MM.1S (cell line): Measurements from ENCODE around the gene PMF1.

ENCODE experiments used
- EZH2phosphoT487 ChIP-seq: fragments of 300-600 bp; sonication (generic); IDR thresholded peaks from 2 replicates; pipeline ENCODE4 v1.6.1; 2018; ENCODE audit warnings: antibody characterized with exemption, low read length
- TF ChIP-seq, protein P1 (sequence below): fragments of 300-600 bp; sonication (generic); IDR thresholded peaks from 2 replicates; pipeline ENCODE4 v1.5.1; 2016; ENCODE audit warnings: antibody characterized with exemption, low read length, mixed read lengths

DNA sequence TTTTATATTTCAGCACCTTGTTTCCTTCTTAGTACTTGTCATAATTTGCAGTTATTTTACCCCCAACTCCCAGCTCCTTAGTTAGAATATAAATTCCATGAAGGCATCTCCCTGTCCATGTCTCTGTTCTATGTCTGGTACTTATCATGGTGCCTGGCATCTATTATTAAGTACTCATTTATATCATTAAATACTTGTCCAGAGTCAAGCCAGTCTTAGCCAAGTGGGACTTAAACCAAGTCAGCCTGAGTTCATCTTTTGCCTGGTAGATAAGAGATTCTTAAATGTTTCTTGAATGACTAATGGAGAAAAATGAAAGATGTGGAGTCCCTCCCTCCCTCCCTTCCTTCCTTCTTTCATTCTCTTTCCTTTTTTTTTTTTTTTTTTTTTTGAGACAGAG lies 9.5 kb upstream of the PMF1 start:
- TF ChIP-seq, protein P1, sequence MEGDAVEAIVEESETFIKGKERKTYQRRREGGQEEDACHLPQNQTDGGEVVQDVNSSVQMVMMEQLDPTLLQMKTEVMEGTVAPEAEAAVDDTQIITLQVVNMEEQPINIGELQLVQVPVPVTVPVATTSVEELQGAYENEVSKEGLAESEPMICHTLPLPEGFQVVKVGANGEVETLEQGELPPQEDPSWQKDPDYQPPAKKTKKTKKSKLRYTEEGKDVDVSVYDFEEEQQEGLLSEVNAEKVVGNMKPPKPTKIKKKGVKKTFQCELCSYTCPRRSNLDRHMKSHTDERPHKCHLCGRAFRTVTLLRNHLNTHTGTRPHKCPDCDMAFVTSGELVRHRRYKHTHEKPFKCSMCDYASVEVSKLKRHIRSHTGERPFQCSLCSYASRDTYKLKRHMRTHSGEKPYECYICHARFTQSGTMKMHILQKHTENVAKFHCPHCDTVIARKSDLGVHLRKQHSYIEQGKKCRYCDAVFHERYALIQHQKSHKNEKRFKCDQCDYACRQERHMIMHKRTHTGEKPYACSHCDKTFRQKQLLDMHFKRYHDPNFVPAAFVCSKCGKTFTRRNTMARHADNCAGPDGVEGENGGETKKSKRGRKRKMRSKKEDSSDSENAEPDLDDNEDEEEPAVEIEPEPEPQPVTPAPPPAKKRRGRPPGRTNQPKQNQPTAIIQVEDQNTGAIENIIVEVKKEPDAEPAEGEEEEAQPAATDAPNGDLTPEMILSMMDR = no peak
- TF ChIP-seq EZH2phosphoT487 = no peak
